Left lung (tissue), 10 donors: ENCODE measurements around the gene AK9. TPM values are rescaled to one million over a fixed set of nuclear protein-coding genes. Genes with fewer than 3 reads are reported as not detected.
A peak's percentile ranks its signal among the peaks of the same experiment; 100 is the strongest.

ENCODE experiments used
- ATAC-seq: fragments of 200-7000 bp; cut with Tn5 transposase; one replicate; pipeline ENCODE4 v1.9.1; 2020; ENCODE audit warnings: moderate library complexity
- DNase-seq, 4 donors: peaks; one replicate each; pipeline ENCODE4 v3.0.0-alpha.2; 2013 to 2020
- H3K27ac ChIP-seq, 2 donors: fragments of 200-600 bp; sonication (generic) in 1 of 2; one replicate each; pipeline versions ENCODE4 v1.5.0 to v1.8.0; 2020 to 2021
- H3K27me3 ChIP-seq, 2 donors: fragments of 200-600 bp; sonication (generic) in 1 of 2; one replicate each; pipeline versions ENCODE4 v1.5.0 to v1.8.0; 2020 to 2021
- H3K36me3 ChIP-seq, 2 donors: fragments of 200-600 bp; sonication (generic) in 1 of 2; one replicate each; pipeline versions ENCODE4 v1.5.0 to v1.8.0; 2020 to 2021
- H3K4me1 ChIP-seq, 2 donors: fragments of 200-600 bp; one replicate each; pipeline ENCODE4 v1.8.0; 2021
- H3K4me3 ChIP-seq, 2 donors: fragments of 200-600 bp; sonication (generic) in 1 of 2; one replicate each; pipeline versions ENCODE4 v1.5.0 to v1.8.0; 2020 to 2021; ENCODE audit warnings: mild to moderate bottlenecking in 1 of 2
- H3K9me3 ChIP-seq, 2 donors: fragments of 200-600 bp; sonication (generic) in 1 of 2; one replicate each; pipeline versions ENCODE4 v1.5.0 to v1.8.0; 2020 to 2021
- intact Hi-C, 2 donors: fragments of 100-400 bp; cut with DNase I; formaldehyde crosslinking; loops; one replicate each; pipeline versions ENCODE4 v1.11.2 to v1.14.2; 2022
- polyA plus RNA-seq, 6 donors: library from polyadenylated mRNA; unstranded; fragments of 120-200 nt; gene quantifications; one replicate each; pipeline ENCODE4 v1.2.1, GENCODE V29; 2013; ENCODE audit not compliant: insufficient read length in 6 of 6
- total RNA-seq, 2 donors: library from RNA; stranded (reverse); fragmentation: NEBNext Ultra II Directional; extraction: Animal tissue kit (Norgen Biotek cat#: 25700); gene quantifications; one replicate each; pipeline ENCODE4 v1.2.1, GENCODE V29; 2021
- TF ChIP-seq, protein P1 (sequence below), 2 donors: fragments of 200-600 bp; sonication (generic) in 1 of 2; IDR thresholded peaks; one replicate each; pipeline versions ENCODE4 v1.5.0 to v1.8.0; 2021; ENCODE audit warnings: antibody characterized with exemption in 2 of 2
- donor health status: DM: no; HTN: yes; CAD: no.
- donor health status: DM: no; HTN: no; CAD: no.

AK9 gene
- total and polyA plus RNA-seq, 8 donors: 4.6 to 18.1 (median 13.3) TPM

DNA sequence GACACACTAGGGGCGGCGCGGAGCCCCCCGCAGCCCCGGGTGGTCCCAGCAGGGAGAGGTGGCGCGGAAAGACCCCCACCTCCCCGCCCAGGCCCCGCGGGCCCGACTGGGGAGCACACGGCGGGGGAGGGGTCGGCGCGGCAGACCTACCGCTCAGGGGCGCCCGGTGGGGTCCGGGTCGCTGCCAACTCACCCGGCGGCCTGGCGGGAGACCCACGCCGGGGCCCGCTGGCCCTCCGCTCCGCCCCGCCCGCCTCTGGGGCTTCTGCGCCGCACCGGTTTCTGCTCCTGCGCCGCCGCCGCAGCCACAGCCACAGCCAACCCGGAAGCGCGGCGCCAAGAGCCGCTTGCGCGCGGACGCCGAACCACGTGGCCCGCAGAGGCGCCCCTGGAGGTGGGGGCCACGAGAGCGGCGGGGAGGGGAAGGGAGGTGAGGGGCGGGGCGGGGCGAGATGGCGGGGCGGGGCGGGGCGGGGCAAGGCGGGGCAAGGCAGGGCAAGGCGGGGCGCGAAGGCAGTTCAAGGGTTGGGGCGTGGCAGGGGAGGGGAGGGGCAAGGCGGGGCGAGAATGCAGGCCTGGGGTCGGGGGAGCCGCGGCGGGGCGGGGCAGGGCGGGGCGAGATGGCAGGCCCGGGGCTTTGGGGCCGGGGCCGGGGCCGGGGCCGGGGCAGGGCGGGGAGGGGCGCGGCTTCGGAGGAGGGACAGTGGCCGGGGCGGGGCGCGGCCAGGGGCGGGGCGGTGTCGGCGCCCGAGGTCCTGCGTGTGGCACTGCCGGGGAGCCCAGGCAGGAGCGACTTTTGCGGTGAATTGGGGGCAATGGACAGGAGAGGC lies 207.9 kb downstream of the AK9 start, which contains the start of gene ZBTB24:
TSS of gene ZBTB24 (minus strand) at position 315 of the 830 bp plus-strand sequence. CDS start 1,193 bp downstream, outside the sequence.
- Histone ChIP-seq H3K27me3 (no peaks in the 10 kb centered on the region), H3K36me3 (peaks cover 0 to 18% of the 10 kb centered on the region in 2 donors), H3K4me1 (peaks cover 11 to 50% of the 10 kb centered on the region in 2 donors), H3K27ac (peak within 1 kb of the TSS; percentile 83 to 90), H3K4me3 (peak within 1 kb of the TSS; percentile 88 to 91), H3K9me3 (no peaks in the 10 kb centered on the region)
- ATAC-seq (peak; percentile 91), DNase-seq (peak; percentile 80 to 99 (median 93))
- TF ChIP-seq, protein P1, sequence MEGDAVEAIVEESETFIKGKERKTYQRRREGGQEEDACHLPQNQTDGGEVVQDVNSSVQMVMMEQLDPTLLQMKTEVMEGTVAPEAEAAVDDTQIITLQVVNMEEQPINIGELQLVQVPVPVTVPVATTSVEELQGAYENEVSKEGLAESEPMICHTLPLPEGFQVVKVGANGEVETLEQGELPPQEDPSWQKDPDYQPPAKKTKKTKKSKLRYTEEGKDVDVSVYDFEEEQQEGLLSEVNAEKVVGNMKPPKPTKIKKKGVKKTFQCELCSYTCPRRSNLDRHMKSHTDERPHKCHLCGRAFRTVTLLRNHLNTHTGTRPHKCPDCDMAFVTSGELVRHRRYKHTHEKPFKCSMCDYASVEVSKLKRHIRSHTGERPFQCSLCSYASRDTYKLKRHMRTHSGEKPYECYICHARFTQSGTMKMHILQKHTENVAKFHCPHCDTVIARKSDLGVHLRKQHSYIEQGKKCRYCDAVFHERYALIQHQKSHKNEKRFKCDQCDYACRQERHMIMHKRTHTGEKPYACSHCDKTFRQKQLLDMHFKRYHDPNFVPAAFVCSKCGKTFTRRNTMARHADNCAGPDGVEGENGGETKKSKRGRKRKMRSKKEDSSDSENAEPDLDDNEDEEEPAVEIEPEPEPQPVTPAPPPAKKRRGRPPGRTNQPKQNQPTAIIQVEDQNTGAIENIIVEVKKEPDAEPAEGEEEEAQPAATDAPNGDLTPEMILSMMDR (IDR thresholded peaks at IDR 0.05): no peak
- intact Hi-C loops: no loop called here

DNA sequence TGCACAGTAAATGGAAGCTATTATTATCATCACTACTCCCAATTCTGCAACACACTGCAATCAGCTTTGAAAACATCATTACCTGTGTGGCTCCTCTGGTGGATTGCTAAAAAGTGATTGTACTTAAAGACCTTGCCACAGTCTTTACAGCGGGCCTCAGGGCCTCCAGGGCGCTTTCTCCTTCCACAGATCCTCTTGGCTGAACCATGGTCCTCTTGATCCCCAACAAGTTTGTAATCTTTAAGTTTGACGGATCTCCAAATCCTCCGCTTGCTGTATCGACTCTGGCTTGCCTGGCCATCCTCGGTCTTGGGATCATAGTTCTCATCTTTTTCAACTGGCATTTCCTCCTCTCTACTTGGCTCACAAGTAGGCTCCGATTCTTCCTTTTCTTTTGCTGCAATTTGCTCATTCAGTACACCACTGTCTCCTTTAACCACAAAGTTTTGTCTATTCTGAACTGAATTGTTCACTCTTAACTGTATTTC lies 210.0 kb downstream of the AK9 start:
- DNase-seq: no peak
- H3K4me3 ChIP-seq: peak overlapping the region in 1 of 2 donors; percentile 5
- TF ChIP-seq, protein P1 (IDR thresholded peaks at IDR 0.05): no peak
- H3K27ac ChIP-seq: no peak overlapping the region
- no peak for ATAC-seq
- intact Hi-C loops: no loop called here
- H3K4me1 ChIP-seq: peaks cover 17 to 66% of the 10 kb centered on the region in 2 donors
- no peaks in the 10 kb centered on the region for H3K27me3 ChIP-seq
- no peaks in the 10 kb centered on the region for H3K9me3 ChIP-seq
- peaks cover 0 to 35% of the 10 kb centered on the region in 2 donors for H3K36me3 ChIP-seq

DNA sequence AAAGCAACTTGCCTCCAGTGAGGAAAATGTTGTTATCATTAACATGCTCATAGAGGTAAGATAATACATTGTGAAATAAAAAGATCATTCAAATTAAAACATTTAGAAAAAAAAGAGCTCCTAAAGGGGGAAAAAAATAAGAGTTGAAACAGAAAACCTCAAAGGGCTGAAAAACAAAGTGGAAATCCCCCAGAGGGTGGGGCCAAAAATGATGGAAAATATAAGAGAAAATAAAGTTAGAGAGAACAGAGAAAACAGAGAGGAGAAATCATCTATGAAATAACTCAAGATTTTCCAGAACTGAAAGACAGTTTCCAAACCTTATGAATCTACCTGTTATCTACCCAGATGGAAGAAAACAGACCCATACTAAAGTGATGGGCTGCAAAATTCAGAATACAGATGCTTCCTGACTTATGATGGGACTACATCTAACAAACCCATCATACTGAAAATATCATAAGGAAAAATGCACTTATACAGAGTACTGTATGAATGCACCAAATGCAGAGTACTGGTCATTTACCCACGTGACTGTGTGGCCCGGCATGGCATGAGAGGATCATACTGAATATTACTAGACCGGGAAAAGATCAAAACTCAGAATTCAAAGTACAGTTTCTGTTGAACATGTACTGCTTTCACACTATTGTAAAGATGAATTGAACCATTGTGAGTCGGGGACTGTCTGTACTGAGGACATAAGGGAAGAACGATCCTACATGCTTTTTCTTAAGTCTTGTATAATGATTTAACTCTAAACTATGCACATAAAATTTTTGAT lies 212.0 kb downstream of the AK9 start:
- Histone ChIP-seq H3K36me3 (peaks cover 2 to 55% of the 10 kb centered on the region in 2 donors), H3K27ac (no peak overlapping the region), H3K27me3 (no peaks in the 10 kb centered on the region), H3K9me3 (no peaks in the 10 kb centered on the region), H3K4me1 (peaks cover 21 to 64% of the 10 kb centered on the region in 2 donors), H3K4me3 (peak overlapping the region in 1 of 2 donors; percentile 14)
- intact Hi-C loops: no loop called here
- no peak for ATAC-seq
- no peak for DNase-seq
- TF ChIP-seq, protein P1 (IDR thresholded peaks at IDR 0.05): no peak

DNA sequence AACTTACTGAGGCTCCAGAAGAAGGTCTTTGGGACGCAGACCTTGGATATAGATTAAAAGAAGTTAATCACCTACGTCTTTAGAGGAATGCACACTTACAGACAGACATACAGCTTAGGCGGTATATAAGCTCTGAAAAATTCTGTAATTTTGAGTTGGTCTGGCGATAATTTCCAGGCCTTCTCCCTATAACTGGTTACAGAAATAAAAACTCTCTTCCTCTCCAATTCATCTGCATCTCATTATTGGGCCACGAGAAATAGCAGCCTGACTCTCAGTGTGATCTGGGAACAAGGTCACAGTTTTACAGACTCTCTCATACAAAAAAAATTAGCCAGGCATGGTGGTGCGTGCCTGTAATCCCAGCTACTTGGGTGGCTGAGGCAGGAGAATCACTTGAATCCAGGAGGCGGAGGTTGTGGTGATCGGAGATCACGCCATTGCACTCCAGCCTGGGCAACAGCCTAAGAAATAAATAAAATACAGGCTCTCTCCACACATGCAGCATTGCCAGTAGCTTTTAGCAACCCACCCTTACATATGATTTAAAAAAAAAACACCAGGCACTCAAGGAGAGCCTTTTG lies 212.7 kb downstream of the AK9 start:
- Histone ChIP-seq H3K9me3 (no peaks in the 10 kb centered on the region), H3K36me3 (peaks cover 4 to 62% of the 10 kb centered on the region in 2 donors), H3K4me3 (peak overlapping the region in 1 of 2 donors; percentile 14), H3K27me3 (no peaks in the 10 kb centered on the region), H3K4me1 (peaks cover 21 to 60% of the 10 kb centered on the region in 2 donors), H3K27ac (no peak overlapping the region)
- intact Hi-C loops: no loop called here
- ATAC-seq (no peak), DNase-seq (no peak)
- TF ChIP-seq, protein P1 (IDR thresholded peaks at IDR 0.05): no peak
